ENCODE results near the gene LSMEM2. TPM values are rescaled to one million over a fixed set of nuclear protein-coding genes. Genes with fewer than 3 reads are reported as not detected.

The LSMEM2 gene
- total RNA-seq, 1 donor from 2014 or later = not detected

DNA sequence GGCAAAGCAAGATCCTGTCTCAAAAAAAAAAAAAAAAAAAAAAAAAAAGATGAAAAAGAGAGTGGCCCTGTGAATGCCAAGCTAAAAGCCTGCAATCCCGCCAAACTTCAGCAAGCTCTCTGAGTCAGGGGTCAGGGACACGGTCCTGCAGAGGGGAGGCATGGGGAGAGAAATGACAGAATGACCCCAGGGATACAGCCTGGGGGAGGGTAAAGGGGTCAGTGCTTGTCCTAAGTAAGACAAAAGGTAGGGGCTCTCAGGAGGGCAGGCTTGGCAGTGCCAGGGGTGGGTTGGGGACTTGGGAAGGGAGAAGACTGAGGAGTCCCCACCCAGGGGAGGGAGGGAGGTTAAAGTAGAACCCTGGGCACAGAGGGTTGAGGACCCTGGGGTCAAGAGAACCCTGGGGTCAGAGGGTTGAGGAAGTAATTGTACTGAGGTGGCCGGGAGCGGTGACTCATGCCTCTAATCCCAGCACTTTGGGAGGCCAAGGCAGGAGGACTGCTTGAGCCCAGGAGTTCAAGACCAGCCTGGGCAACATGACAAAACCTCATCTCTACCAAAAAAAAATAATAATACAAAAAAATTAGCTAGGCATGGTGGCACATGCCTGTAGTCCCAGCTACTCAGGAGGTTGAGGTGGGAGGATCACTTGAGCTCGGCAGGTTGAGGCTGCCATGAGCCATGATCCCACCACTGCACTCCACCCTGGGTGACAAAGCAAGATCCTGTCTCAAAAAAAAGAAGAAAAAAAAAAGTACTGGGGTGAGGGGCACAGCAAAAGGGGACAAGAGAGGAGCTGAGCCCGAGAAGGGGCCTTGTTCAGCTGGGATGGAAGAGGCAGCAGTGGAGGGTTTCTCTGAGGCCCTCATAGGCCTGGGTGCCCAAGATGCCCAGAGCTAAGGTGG, 15.2 kb upstream of the LSMEM2 start:
- TF ChIP-seq, protein P1, sequence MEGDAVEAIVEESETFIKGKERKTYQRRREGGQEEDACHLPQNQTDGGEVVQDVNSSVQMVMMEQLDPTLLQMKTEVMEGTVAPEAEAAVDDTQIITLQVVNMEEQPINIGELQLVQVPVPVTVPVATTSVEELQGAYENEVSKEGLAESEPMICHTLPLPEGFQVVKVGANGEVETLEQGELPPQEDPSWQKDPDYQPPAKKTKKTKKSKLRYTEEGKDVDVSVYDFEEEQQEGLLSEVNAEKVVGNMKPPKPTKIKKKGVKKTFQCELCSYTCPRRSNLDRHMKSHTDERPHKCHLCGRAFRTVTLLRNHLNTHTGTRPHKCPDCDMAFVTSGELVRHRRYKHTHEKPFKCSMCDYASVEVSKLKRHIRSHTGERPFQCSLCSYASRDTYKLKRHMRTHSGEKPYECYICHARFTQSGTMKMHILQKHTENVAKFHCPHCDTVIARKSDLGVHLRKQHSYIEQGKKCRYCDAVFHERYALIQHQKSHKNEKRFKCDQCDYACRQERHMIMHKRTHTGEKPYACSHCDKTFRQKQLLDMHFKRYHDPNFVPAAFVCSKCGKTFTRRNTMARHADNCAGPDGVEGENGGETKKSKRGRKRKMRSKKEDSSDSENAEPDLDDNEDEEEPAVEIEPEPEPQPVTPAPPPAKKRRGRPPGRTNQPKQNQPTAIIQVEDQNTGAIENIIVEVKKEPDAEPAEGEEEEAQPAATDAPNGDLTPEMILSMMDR (IDR thresholded peaks at IDR 0.05) = no peak
- TF ChIP-seq POLR2A (IDR thresholded peaks at IDR 0.05) = no peak
- no peak for TF ChIP-seq POLR2AphosphoS5 (IDR thresholded peaks at IDR 0.05; ENCODE audit: insufficient read depth in 1 of 2, low read depth in 1 of 2)
- peaks cover 84% of the 10 kb centered on the region for H3K4me1 ChIP-seq
- H3K27ac ChIP-seq = peak overlapping the region; percentile 98

DNA sequence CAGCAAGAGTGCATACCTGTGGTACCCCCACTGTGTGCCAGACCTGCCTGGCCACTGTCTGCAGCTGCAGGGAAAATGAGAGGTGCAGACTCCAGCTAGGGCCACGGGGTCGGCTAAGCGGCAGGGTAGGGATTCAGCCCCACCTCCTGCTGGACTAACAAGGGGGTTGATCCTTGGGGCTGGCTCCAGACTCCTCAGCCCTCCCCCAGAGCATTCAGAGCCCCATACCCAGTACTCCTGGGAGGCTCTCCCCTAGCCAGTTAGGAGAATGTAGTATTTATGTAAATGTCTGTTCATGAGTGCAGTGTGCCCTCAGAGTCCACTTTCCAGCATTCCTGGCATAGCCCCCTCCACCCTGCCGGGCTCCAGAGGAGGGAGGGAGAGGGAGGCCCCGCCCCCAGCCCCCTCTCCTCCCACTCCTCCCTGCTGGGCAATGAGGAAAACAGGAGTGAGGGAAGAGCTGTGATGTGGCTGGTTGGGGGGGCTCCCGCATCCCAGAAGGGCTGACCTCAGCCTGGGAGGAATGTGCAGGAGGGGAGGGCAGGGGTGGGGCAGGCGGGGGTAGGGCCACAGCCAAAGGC, 14.4 kb upstream of the LSMEM2 start:
- no peaks in the 10 kb centered on the region for H3K27me3 ChIP-seq
- H3K4me1 ChIP-seq = peaks cover 84% of the 10 kb centered on the region
- H3K4me3 ChIP-seq = no peak overlapping the region
- TF ChIP-seq POLR2A (IDR thresholded peaks at IDR 0.05) (no peak), POLR2AphosphoS5 (IDR thresholded peaks at IDR 0.05; ENCODE audit: insufficient read depth in 1 of 2, low read depth in 1 of 2) (peak in 1 of 2 donors; percentile 77)
- peak overlapping the region; percentile 98 for H3K27ac ChIP-seq
- no peaks in the 10 kb centered on the region for H3K9me3 ChIP-seq
- no peaks in the 10 kb centered on the region for H3K36me3 ChIP-seq
- no peak for DNase-seq (ENCODE audit: extremely low spot score in 2 of 2)
- intact Hi-C loops (cut with DNase I) = no loop called here

More for the DNA sequence above, 15.2 kb upstream of the LSMEM2 start:
- no peak overlapping the region for H3K4me3 ChIP-seq
- intact Hi-C loops (cut with DNase I) = no loop called here
- H3K27me3 ChIP-seq = no peaks in the 10 kb centered on the region
- H3K9me3 ChIP-seq = no peaks in the 10 kb centered on the region
- H3K36me3 ChIP-seq = no peaks in the 10 kb centered on the region
- DNase-seq (ENCODE audit: extremely low spot score in 2 of 2) = no peak

DNA sequence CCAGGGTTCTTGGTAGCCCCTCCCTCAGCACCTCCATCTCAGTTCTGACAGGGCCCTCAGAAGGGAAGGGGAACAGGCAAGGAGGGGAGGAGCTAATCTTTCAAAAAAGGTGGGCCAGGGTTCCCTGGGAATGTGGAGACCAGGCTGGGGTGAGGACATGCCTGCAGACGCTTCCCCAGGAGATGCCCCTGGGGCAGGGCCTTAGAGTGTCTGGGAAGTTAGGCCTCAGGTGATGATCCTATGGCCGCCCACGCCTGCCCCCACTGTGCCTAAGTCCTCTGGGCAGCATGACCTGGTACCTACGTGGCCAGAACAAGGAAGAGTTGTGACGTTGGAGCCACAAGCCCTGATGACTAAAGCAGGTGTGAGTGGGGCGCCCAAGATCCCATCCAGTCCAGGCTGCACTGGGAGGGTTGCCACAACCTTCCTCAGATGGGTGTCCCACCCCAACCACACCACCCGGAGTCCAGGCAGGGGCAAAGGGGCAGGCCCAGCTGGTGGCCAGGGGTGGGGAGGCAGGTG, 13.9 kb upstream of the LSMEM2 start:
- no peaks in the 10 kb centered on the region for H3K36me3 ChIP-seq
- no peaks in the 10 kb centered on the region for H3K9me3 ChIP-seq
- TF ChIP-seq POLR2AphosphoS5 (IDR thresholded peaks at IDR 0.05; ENCODE audit: insufficient read depth in 1 of 2, low read depth in 1 of 2) = peak in 1 of 2 donors; percentile 54
- TF ChIP-seq, protein P1 (IDR thresholded peaks at IDR 0.05) = no peak
- TF ChIP-seq POLR2A (IDR thresholded peaks at IDR 0.05) = no peak
- no peak overlapping the region for H3K4me3 ChIP-seq
- H3K27ac ChIP-seq = peak overlapping the region; percentile 98
- intact Hi-C loops (cut with DNase I) = no loop called here
- H3K27me3 ChIP-seq = no peaks in the 10 kb centered on the region
- H3K4me1 ChIP-seq = peaks cover 85% of the 10 kb centered on the region
- no peak for DNase-seq (ENCODE audit: extremely low spot score in 2 of 2)

DNA sequence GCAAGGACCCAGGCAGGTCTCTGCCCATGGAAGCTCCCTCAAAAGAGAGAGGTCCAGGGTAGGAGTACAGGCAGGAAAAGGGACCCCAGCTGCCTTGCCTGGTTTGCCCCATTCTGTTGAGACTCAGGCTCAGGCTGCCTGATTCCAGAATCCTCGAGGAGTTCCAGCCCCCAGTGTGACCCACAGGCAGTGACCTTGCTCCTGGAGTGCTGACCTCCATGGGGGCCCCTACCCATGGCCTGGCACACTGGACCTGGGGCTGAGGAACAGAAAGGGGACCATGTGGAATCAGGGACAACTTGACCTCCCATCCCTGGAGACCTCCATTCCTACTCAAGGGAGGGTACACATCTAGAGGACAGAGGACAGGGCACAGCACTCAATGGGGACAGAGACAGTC, 13.3 kb upstream of the LSMEM2 start:
- Histone ChIP-seq H3K4me1 (peaks cover 86% of the 10 kb centered on the region), H3K4me3 (no peak overlapping the region), H3K27me3 (no peaks in the 10 kb centered on the region), H3K36me3 (no peaks in the 10 kb centered on the region), H3K27ac (peak overlapping the region; percentile 98), H3K9me3 (no peaks in the 10 kb centered on the region)
- DNase-seq (ENCODE audit: extremely low spot score in 2 of 2) = no peak
- no peak for TF ChIP-seq POLR2A (IDR thresholded peaks at IDR 0.05)
- no peak for TF ChIP-seq POLR2AphosphoS5 (IDR thresholded peaks at IDR 0.05; ENCODE audit: insufficient read depth in 1 of 2, low read depth in 1 of 2)
- TF ChIP-seq, protein P1 (IDR thresholded peaks at IDR 0.05) = no peak
- intact Hi-C loops (cut with DNase I) = no loop called here

DNA sequence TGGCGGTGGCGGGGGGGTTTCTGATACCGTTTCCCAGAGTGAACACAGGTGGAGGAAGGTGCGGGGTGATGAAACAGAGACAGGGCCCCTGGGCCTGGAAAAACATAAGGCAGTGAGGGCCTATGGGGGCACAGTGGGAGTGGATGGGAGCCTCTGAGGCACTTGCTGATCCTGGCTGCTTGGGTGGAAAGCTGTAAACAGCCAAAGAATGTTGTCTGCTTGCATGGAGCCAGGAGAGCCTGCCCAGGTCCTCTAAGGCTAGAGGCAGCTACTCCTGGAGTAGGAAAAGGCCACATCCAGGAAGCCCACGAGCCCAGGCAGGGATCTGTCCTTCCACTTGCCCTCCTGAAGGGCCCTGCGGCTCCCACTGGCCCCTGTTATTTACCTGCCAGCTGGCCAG, 12.9 kb upstream of the LSMEM2 start:
- peak overlapping the region; percentile 98 for H3K27ac ChIP-seq

More for the DNA sequence above, 12.9 kb upstream of the LSMEM2 start:
- Histone ChIP-seq H3K4me3 (no peak overlapping the region), H3K4me1 (peaks cover 86% of the 10 kb centered on the region), H3K36me3 (no peaks in the 10 kb centered on the region), H3K27me3 (no peaks in the 10 kb centered on the region), H3K9me3 (no peaks in the 10 kb centered on the region)
- TF ChIP-seq POLR2AphosphoS5 (IDR thresholded peaks at IDR 0.05; ENCODE audit: insufficient read depth in 1 of 2, low read depth in 1 of 2) (no peak), POLR2A (IDR thresholded peaks at IDR 0.05) (no peak)
- TF ChIP-seq, protein P1 (IDR thresholded peaks at IDR 0.05) = no peak
- intact Hi-C loops (cut with DNase I) = no loop called here
- DNase-seq (ENCODE audit: extremely low spot score in 2 of 2) = no peak

Measured in vagina (tissue), 2 donors.